AG04449 (cell line): ENCODE results near the gene CACNG3.
"Not testable (repeated sequence)": the region's sequence is repeated elsewhere in the genome, so short reads cannot be mapped to it uniquely, and the experiment has no call there.

Source experiments
- CTCF ChIA-PET: fragments of 350-600 bp; formaldehyde crosslinking; extraction: SDS; loops from one replicate; lab custom pipeline; 2021; ENCODE audit warnings: antibody characterized with exemption; lab: Yijun Ruan, JAX
- POLR2A ChIA-PET: fragments of 400-600, 350-600 bp; formaldehyde crosslinking; extraction: SDS; loops from one replicate; lab custom pipeline; 2020; ENCODE audit warnings: antibody characterized with exemption, inconsistent platforms; lab: Yijun Ruan, JAX
- DNase-seq: peaks from one replicate; pipeline ENCODE4 v3.0.0-alpha.2; 2010; ENCODE audit warnings: low read depth, low spot score
- H3K4me3 ChIP-seq: 2 replicates; pipeline ENCODE4 v1.5.1; 2011; ENCODE audit warnings: low read depth, mild to moderate bottlenecking, control low read depth, low read length
- CTCF ChIP-seq: IDR thresholded peaks from one replicate; pipeline ENCODE4 v1.5.1; 2011; ENCODE audit warnings: mild to moderate bottlenecking, moderate library complexity, low read length, control low read depth, inconsistent platforms; ENCODE audit not compliant: insufficient read depth; ENCODE audit errors: missing control alignments

Gene CACNG3

GRCh38 chr16:24332582-24333090, 76.5 kb downstream of the CACNG3 start:
- H3K4me3 ChIP-seq: no peak overlapping the region
- no peak for DNase-seq
- ChIA-PET POLR2A (no interaction called here), CTCF (no interaction called here)
- TF ChIP-seq CTCF: no peak

GRCh38 chr16:24336491-24336890, 80.4 kb downstream of the CACNG3 start:
- DNase-seq: no peak
- H3K4me3 ChIP-seq: no peak overlapping the region
- CTCF ChIA-PET: no interaction called here
- POLR2A ChIA-PET: no interaction called here
- no peak for TF ChIP-seq CTCF

GRCh38 chr16:24337013-24337412, 80.9 kb downstream of the CACNG3 start:
- no peak for TF ChIP-seq CTCF
- no peak for DNase-seq
- no peak overlapping the region for H3K4me3 ChIP-seq
- ChIA-PET POLR2A (no interaction called here), CTCF (no interaction called here)

DNA sequence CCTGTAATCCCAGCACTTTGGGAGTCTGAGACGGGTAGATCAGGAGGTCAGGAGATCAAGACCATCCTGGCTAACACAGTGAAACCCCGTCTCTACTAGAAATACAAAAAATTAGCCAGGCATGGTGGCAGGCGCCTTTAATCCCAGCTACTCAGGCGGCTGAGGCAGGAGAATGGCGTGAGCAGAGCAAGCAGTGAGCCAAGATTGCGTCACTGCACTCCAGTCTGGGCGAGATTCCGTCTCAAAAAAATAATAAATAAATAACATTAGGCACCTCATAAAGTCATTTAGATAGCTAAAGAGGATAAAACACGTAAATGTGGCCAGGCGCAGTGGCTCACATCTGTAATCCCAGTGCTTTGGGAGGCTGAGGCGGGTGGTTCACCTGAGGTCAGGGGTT, 87.7 kb downstream of the CACNG3 start:
- POLR2A ChIA-PET, H3K4me3 ChIP-seq, CTCF ChIA-PET, DNase-seq: not testable (repeated sequence)

- no peak overlapping the region for H3K4me3 ChIP-seq
- DNase-seq: no peak
- TF ChIP-seq CTCF: no peak
- ChIA-PET CTCF (no interaction called here), POLR2A (no interaction called here)
These were observed 88.6 kb downstream of the CACNG3 start for GRCh38 chr16:24344784-24345183.

- no peak overlapping the region for H3K4me3 ChIP-seq
- POLR2A ChIA-PET: no interaction called here
- CTCF ChIA-PET: no interaction called here
- DNase-seq: no peak
- no peak for TF ChIP-seq CTCF
These were observed 89.6 kb downstream of the CACNG3 start for GRCh38 chr16:24345704-24346103.

DNA sequence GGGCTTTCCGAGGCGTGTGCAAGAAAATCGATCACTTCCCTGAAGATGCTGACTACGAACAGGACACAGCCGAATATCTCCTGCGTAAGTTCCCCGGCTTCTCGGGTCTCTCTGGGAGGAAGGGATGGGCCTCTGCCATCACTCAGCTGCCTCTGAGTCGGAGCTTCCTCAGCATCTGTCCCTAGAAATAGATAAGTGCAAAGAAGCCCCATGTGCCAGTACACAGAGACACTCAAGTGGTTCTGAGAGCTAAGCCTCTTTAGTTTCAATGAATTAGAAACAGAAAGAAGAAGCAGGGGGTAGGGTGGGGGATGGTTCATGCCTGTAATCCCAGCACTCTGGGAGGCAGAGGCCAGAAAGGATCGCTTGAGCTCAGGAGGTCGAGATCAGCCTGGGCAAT, 90.6 kb downstream of the CACNG3 start:
- no peak overlapping the region for H3K4me3 ChIP-seq
- no peak for TF ChIP-seq CTCF
- CTCF ChIA-PET: interaction anchor here (0.7 kb wide), 1 partner anchor 308 kb away, joined by 3 read pairs; no protein-coding TSS in a partner anchor
- DNase-seq: no peak
- POLR2A ChIA-PET: no interaction called here
